Measurements from ENCODE around the gene LYAR. TPM values are rescaled to one million over a fixed set of nuclear protein-coding genes. Genes with fewer than 3 reads are reported as not detected.

The LYAR gene
- total and polyA plus RNA-seq, 10 of the 15 experiments (the other 5 are each of a cell fraction or from before 2014, with no cell fraction given): 18.3 to 85.4 (median 40.1) TPM

DNA sequence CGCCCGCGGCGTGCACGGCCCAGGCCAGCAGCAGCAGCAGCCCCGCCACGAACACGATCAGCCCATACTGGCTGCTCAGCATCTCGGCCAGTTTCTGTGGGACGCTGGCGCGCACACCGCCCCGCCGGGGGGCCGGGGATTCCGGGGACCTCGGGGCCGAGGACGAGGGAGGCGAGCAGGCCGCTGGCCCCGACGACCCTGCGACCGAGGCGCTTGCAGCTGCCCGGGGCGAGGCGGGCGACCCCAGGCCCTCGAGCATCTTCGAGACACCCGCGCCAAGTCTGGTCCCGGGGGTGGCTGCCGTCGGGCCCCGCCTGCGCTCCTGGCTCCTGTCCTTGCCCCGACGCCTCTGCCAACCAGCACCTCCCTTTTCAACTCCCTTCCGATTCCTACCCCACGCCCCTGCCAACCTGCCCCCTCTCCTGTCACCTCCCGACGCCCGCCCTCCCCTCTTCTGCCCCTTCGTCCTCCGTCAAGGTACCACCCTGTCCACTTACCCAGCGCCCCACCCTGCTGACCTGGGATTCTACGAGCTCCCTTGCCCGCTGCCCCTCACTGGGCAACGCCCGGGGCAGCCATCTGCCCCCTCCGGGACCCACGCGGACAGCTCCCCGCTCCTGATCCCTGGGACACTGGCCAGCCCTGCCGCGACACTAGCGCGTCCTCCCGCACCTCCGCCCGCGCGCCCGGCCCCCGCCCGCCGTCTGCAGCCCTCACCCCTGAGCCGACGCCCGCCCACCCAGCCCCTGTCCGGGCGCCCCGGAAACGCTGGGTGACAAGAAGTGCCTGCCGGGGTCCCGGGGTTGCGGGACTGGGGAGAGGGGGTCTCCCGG lies 63.1 kb downstream of the LYAR start, which contains the start of gene OTOP1:
Gene OTOP1 (minus strand): TSS at position 324 of the 833 bp plus-strand sequence. CDS start 65 bp downstream, at position 259.
- H3K36me3 ChIP-seq (ENCODE audit: control insufficient read depth in 2 of 2, insufficient read depth in 2 of 2, low read length in 1 of 2): no peaks in the 10 kb centered on the region
- FAIRE-seq (no peak), DNase-seq (ENCODE audit: low read depth, low spot score) (no peak), ATAC-seq (no peak)
- H3K79me2 ChIP-seq (ENCODE audit: control insufficient read depth, insufficient read depth, low read length): no peaks in the 10 kb centered on the region
- SMC1A ChIA-PET (ENCODE audit: uncharacterized antibody, unreplicated experiment): no interaction called here
- CTCF ChIA-PET: no interaction called here
- intact Hi-C loops (cut with micrococcal nuclease; ENCODE audit: unreplicated experiment): no loop called here
- in situ Hi-C loops (cut with MboI): no loop called here
- H3K9me3 ChIP-seq (replicated peaks; ENCODE audit: control insufficient read depth, insufficient read depth, low read length): no peaks in the 10 kb centered on the region
- no TSS peak for BruUV-seq (replicated peaks)
- TF ChIP-seq TCF3 (IDR thresholded peaks at IDR 0.05; ENCODE audit: borderline replicate concordance, insufficient read depth, low read depth, low read length): no peak
- TF ChIP-seq SMAD1 (IDR thresholded peaks at IDR 0.05; ENCODE audit: low read depth, partially characterized antibody): no peak
- TF ChIP-seq HDGF (IDR thresholded peaks at IDR 0.05): no peak
- TF ChIP-seq ATF3 (IDR thresholded peaks at IDR 0.05; ENCODE audit: borderline replicate concordance, extremely low read depth, low read depth, low read length): no peak
- TF ChIP-seq SUZ12 (IDR thresholded peaks at IDR 0.05; ENCODE audit: unreplicated experiment): no peak
- no peak for TF ChIP-seq MXI1 (IDR thresholded peaks at IDR 0.05; ENCODE audit: low read depth, low read length)
- TF ChIP-seq SUPT20H (IDR thresholded peaks at IDR 0.05; ENCODE audit: borderline replicate concordance, control insufficient read depth, low read depth, low read length): no peak
- no peak for TF ChIP-seq BCL3 (IDR thresholded peaks at IDR 0.05; ENCODE audit: borderline replicate concordance, insufficient read depth, low read depth, low read length, poor library complexity, severe bottlenecking)
- no peak for TF ChIP-seq PKNOX1 (IDR thresholded peaks at IDR 0.05)
- TF ChIP-seq, protein P1, sequence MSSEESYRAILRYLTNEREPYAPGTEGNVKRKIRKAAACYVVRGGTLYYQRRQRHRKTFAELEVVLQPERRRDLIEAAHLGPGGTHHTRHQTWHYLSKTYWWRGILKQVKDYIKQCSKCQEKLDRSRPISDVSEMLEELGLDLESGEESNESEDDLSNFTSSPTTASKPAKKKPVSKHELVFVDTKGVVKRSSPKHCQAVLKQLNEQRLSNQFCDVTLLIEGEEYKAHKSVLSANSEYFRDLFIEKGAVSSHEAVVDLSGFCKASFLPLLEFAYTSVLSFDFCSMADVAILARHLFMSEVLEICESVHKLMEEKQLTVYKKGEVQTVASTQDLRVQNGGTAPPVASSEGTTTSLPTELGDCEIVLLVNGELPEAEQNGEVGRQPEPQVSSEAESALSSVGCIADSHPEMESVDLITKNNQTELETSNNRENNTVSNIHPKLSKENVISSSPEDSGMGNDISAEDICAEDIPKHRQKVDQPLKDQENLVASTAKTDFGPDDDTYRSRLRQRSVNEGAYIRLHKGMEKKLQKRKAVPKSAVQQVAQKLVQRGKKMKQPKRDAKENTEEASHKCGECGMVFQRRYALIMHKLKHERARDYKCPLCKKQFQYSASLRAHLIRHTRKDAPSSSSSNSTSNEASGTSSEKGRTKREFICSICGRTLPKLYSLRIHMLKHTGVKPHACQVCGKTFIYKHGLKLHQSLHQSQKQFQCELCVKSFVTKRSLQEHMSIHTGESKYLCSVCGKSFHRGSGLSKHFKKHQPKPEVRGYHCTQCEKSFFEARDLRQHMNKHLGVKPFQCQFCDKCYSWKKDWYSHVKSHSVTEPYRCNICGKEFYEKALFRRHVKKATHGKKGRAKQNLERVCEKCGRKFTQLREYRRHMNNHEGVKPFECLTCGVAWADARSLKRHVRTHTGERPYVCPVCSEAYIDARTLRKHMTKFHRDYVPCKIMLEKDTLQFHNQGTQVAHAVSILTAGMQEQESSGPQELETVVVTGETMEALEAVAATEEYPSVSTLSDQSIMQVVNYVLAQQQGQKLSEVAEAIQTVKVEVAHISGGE (CRISPR knock-in tag; IDR thresholded peaks at IDR 0.05): no peak
- no peak for TF ChIP-seq RELA (IDR thresholded peaks at IDR 0.05; ENCODE audit: borderline replicate concordance, partially characterized antibody)
- no peak for TF ChIP-seq ZBED1 (IDR thresholded peaks at IDR 0.05; ENCODE audit: borderline replicate concordance)
- no peak for TF ChIP-seq SIX5 (IDR thresholded peaks at IDR 0.05; ENCODE audit: low read depth, low read length, severe bottlenecking)
- no peak for TF ChIP-seq MTA2 (IDR thresholded peaks at IDR 0.05; ENCODE audit: low read depth)
- H3K4me1 ChIP-seq (ENCODE audit: control insufficient read depth, insufficient read depth, low read length): no peaks in the 10 kb centered on the region
- POLR2A ChIA-PET: no interaction called here
- no peak within 1 kb of the TSS for H2AFZ ChIP-seq (ENCODE audit: control insufficient read depth, low read depth, low read length)
- H3K4me2 ChIP-seq (ENCODE audit: control insufficient read depth, insufficient read depth): no peak within 1 kb of the TSS
- WGBS (ENCODE audit: insufficient coverage, insufficient replicate concordance, low lambda C conversion rate, missing lambda C conversion rate): 65% methylated on average over 21 of the region's 82 CpGs
- no peak within 1 kb of the TSS for H3K9ac ChIP-seq (ENCODE audit: control insufficient read depth, insufficient read depth, low read length)
- peaks cover 0 to 2% of the 10 kb centered on the region in 2 experiments; a peak in 1 of 4 replicates for H3K27me3 ChIP-seq (replicated peaks in 1 of 2; ENCODE audit: control insufficient read depth in 2 of 2, insufficient read depth in 2 of 2, low read length in 1 of 2)
- H4K20me1 ChIP-seq (ENCODE audit: control insufficient read depth, insufficient read depth): no peaks in the 10 kb centered on the region
- RAD21 ChIA-PET (ENCODE audit: unreplicated experiment): no interaction called here
- H3K4me3 ChIP-seq: no peak within 1 kb of the TSS
- H3K27ac ChIP-seq (ENCODE audit: control insufficient read depth, insufficient read depth): no peak within 1 kb of the TSS
